ENCODE results near the gene SUSD5. TPM values are rescaled to one million over a fixed set of nuclear protein-coding genes. Genes with fewer than 3 reads are reported as not detected.

Gene SUSD5
- total and polyA plus RNA-seq, 2 of the 13 experiments (the other 11 are each of a cell fraction or from before 2014, with no cell fraction given), result not detected

GRCh38 chr3:33155301-33155700, 63.3 kb downstream of the SUSD5 start:
- no TSS peak for BruUV-seq (replicated peaks)
- no peak for FAIRE-seq
- CTCF ChIA-PET (ENCODE audit: low intra/inter-chr PET ratio, low total read pairs), result no interaction called here
- 34% methylated on average over 3 of the region's 3 CpGs for WGBS (ENCODE audit: low lambda C conversion rate)
- POLR2A ChIA-PET, result no interaction called here
- H3K4me2 ChIP-seq (ENCODE audit: low read depth, low read length), result no peak overlapping the region
- DNase-seq (ENCODE audit: low spot score), result no peak
- H2AFZ ChIP-seq (ENCODE audit: low read length), result no peak overlapping the region
- in situ Hi-C loops (cut with HindIII; ENCODE audit: extremely low pct_ligation_motif_present, low pct_unique_long_range_greater_than_20kb), result no loop called here
- peaks cover 3 to 16% of the 10 kb centered on the region in 2 experiments; a peak in 3 of 5 replicates for H3K27me3 ChIP-seq (ENCODE audit: control insufficient read depth in 1 of 2, insufficient read depth in 2 of 2, low read length in 2 of 2)
- intact Hi-C loops (cut with micrococcal nuclease; ENCODE audit: unreplicated experiment), result no loop called here
- no peaks in the 10 kb centered on the region for H4K20me1 ChIP-seq (ENCODE audit: insufficient read depth, low read length)
- H3K9me3 ChIP-seq (ENCODE audit: low read length), result no peaks in the 10 kb centered on the region
- no peaks in the 10 kb centered on the region for H3K4me1 ChIP-seq (ENCODE audit: insufficient read depth, low read length)
- no peak overlapping the region for H3K9ac ChIP-seq (ENCODE audit: insufficient read depth, low read depth, low read length)
- H3K79me2 ChIP-seq (ENCODE audit: insufficient read depth, low read length), result no peaks in the 10 kb centered on the region
- H3K27ac ChIP-seq (ENCODE audit: extremely low read length, insufficient read depth, low read length), result no peak overlapping the region
- no peak for ATAC-seq
- H3K4me3 ChIP-seq (replicated peaks in 1 of 3; ENCODE audit: insufficient read depth in 1 of 3, low read depth in 2 of 3, low read length in 3 of 3), result no peak overlapping the region
- no peaks in the 10 kb centered on the region for H3K36me3 ChIP-seq (replicated peaks in 1 of 2; ENCODE audit: control insufficient read depth in 1 of 2, insufficient read depth in 2 of 2, low read length in 2 of 2)
- TF ChIP-seq ZNF318 (CRISPR knock-in tag; IDR thresholded peaks at IDR 0.05) (no peak), ESRRA (CRISPR knock-in tag; IDR thresholded peaks at IDR 0.05; ENCODE audit: low read depth) (no peak), MNT (IDR thresholded peaks at IDR 0.05) (no peak), TCF12 (IDR thresholded peaks at IDR 0.05) (no peak), TCF12 (CRISPR knock-in tag; IDR thresholded peaks at IDR 0.05) (no peak), SIN3A (IDR thresholded peaks at IDR 0.05; ENCODE audit: borderline replicate concordance, low read depth, low read length) (no peak), NCOA1 (CRISPR knock-in tag; IDR thresholded peaks at IDR 0.05) (no peak), FIP1L1 (IDR thresholded peaks at IDR 0.05; ENCODE audit: borderline replicate concordance, insufficient read depth, low read depth, low read length) (no peak), ZNF337 (CRISPR knock-in tag; IDR thresholded peaks at IDR 0.05; ENCODE audit: borderline replicate concordance, low read depth) (no peak), ZBTB3 (CRISPR knock-in tag; IDR thresholded peaks at IDR 0.05; ENCODE audit: borderline replicate concordance, low read depth) (no peak), ZNF589 (CRISPR knock-in tag; conservative IDR thresholded peaks at IDR 0.05) (no peak), TFAP4 (IDR thresholded peaks at IDR 0.05; ENCODE audit: borderline replicate concordance, low read depth) (no peak)
